Small intestine (tissue), 7 donors: Measurements from ENCODE around the gene CFAP210. TPM values are rescaled to one million over a fixed set of nuclear protein-coding genes. Genes with fewer than 3 reads are reported as not detected.
"Not testable (repeated sequence)": the region's sequence is repeated elsewhere in the genome, so short reads cannot be mapped to it uniquely, and the experiment has no call there.

Source experiments
- DNase-seq, 2 donors: peaks; one replicate each; pipeline versions ENCODE4 v3.0.0 to v3.0.0-alpha.2; 2013
- FAIRE-seq: peaks from 2 replicates; lab custom pipeline; 2012; peaks lifted over from hg19 to GRCh38; lab: Jason Lieb, UNC
- H3K27ac ChIP-seq, 3 donors: one replicate each; pipeline ENCODE4 v1.5.1; 2013; ENCODE audit warnings: low read length in 2 of 3, mild to moderate bottlenecking in 2 of 3, control low read depth in 1 of 3, inconsistent platforms in 1 of 3, low read depth in 1 of 3, moderate library complexity in 1 of 3
- H3K27me3 ChIP-seq, 3 donors: one replicate each; pipeline ENCODE4 v1.6.1; 2013; ENCODE audit warnings: low read length in 3 of 3, inconsistent platforms in 1 of 3; ENCODE audit not compliant: control insufficient read depth in 3 of 3, insufficient read depth in 3 of 3
- H3K36me3 ChIP-seq, 3 donors: one replicate each; pipeline ENCODE4 v1.6.1; 2013; ENCODE audit warnings: low read length in 3 of 3, inconsistent platforms in 1 of 3, low read depth in 1 of 3, mild to moderate bottlenecking in 1 of 3, moderate library complexity in 1 of 3; ENCODE audit not compliant: control insufficient read depth in 3 of 3, insufficient read depth in 2 of 3
- H3K4me1 ChIP-seq, 3 donors: one replicate each; pipeline ENCODE4 v1.6.1; 2013; ENCODE audit warnings: low read length in 2 of 3, inconsistent platforms in 1 of 3, low read depth in 1 of 3, mild to moderate bottlenecking in 1 of 3, moderate library complexity in 1 of 3; ENCODE audit not compliant: control insufficient read depth in 3 of 3, insufficient read depth in 2 of 3
- H3K4me3 ChIP-seq, 3 donors: one replicate each; pipeline ENCODE4 v1.5.1; 2013; ENCODE audit warnings: low read length in 3 of 3, control low read depth in 1 of 3, inconsistent platforms in 1 of 3, low read depth in 1 of 3, mild to moderate bottlenecking in 1 of 3, moderate library complexity in 1 of 3
- H3K9me3 ChIP-seq, 2 donors: one replicate each; pipeline ENCODE4 v1.6.1; 2013; ENCODE audit warnings: low read depth in 1 of 2, low read length in 1 of 2; ENCODE audit not compliant: control insufficient read depth in 2 of 2, insufficient read depth in 1 of 2
- WGBS, 3 donors: extraction: QIAGEN DNeasy Blood & Tissue Kit; methylation state at CpG; one replicate each; pipeline ENCODE4 v1.1.7; 2013; 5-methylcytosine and 5-hydroxymethylcytosine counted together
- polyA plus RNA-seq, 4 donors: library from polyadenylated mRNA; stranded (reverse) in 3 of 4; unstranded in 1 of 4; fragments of 200-250 nt in 3 of 4; fragments of 120-200 nt in 1 of 4; gene quantifications; one replicate each; pipeline versions ENCODE4 v1.2.1 to v1.2.3, GENCODE V29; 2013
- donor health status: healthy with polysubstance abuse.
- donor health status: control.
- donor health status: control.
- donor health status: Bipolar disorder and iron deficiency.
- donor health status: healthy.

Gene CFAP210
- polyA plus RNA-seq, 4 donors, result 0.09 to 0.27 TPM; not detected in 2

- Histone ChIP-seq H3K4me3 (peak overlapping the region in 1 of 3 donors; percentile 83), H3K4me1 (peaks cover 0 to 9% (median 0%) of the 10 kb centered on the region in 3 donors), H3K27me3 (no peaks in the 10 kb centered on the region), H3K9me3 (peaks cover 0 to 5% of the 10 kb centered on the region in 2 donors), H3K27ac (peak overlapping the region in 2 of 3 donors; percentile 4 to 98), H3K36me3 (peaks cover 0 to 4% (median 0%) of the 10 kb centered on the region in 3 donors)
- WGBS, 3 donors, result 3 to 12% (median 9%) methylated on average over 4 of the region's 4 CpGs
- DNase-seq, result peak; percentile 29 to 63
- no peak for FAIRE-seq
These were observed 845 bp downstream of the CFAP210 start for GRCh38 chr2:169693360-169693759.

- Histone ChIP-seq H3K27ac (no peak overlapping the region), H3K36me3 (peaks cover 0 to 4% (median 0%) of the 10 kb centered on the region in 3 donors), H3K4me3 (no peak overlapping the region), H3K9me3 (peaks cover 0 to 5% of the 10 kb centered on the region in 2 donors), H3K27me3 (no peaks in the 10 kb centered on the region), H3K4me1 (peaks cover 0 to 9% (median 0%) of the 10 kb centered on the region in 3 donors)
- WGBS, 3 donors, result 52 to 60% (median 57%) methylated on average over 3 of the region's 3 CpGs
- DNase-seq (no peak), FAIRE-seq (no peak)
These were observed 1.5 kb downstream of the CFAP210 start for GRCh38 chr2:169692718-169693117.

- 55 to 74% (median 72%) methylated on average over 1 of the region's 1 CpG for WGBS, 3 donors
- Histone ChIP-seq H3K4me1 (peaks cover 0 to 9% (median 0%) of the 10 kb centered on the region in 3 donors), H3K4me3 (no peak overlapping the region), H3K27me3 (no peaks in the 10 kb centered on the region), H3K27ac (no peak overlapping the region), H3K36me3 (no peaks in the 10 kb centered on the region), H3K9me3 (peaks cover 0 to 5% of the 10 kb centered on the region in 2 donors)
- DNase-seq (no peak), FAIRE-seq (no peak)
These were observed 3.2 kb downstream of the CFAP210 start for GRCh38 chr2:169690958-169691357.

DNA sequence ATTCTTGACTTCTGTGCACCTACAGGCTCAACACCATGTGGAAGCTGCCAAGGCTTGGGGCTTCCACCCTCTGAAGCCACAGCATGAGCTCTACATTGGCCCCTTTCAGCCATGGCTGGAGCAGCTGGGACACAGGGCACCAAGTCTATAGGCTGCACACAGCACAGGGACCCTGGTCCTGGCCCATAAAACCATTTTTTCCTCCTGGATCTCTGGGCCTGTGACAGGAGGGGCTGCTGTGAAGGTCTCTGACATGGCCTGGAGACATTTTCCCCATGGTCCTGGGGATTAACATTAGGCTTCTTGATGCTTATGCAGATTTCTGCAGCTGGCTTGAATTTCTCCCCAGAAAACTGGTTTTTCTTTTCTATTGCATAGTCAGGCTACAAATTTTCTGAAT is 6.3 kb downstream of the CFAP210 start:
- H3K4me1 ChIP-seq, H3K4me3 ChIP-seq, H3K9me3 ChIP-seq, DNase-seq, H3K27ac ChIP-seq, FAIRE-seq, H3K36me3 ChIP-seq, H3K27me3 ChIP-seq: not testable (repeated sequence)

DNA sequence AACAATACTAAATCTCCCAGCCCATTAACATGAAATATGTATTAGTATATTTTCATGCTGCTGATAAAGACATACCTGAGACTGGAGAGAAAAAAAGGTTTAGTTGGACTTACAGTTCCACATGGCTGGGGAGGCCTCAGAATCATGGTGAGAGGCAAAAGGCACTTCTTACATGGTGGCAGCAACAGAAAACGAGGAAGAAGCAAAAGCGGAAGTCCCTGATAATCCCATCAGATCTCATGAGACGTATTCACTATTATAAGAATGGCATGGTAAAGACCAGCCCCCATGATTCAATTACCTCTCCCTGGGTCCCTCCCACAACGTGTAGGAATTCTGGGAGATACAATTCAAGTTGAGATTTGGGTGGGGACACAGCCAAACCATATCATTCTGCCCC is 7.4 kb downstream of the CFAP210 start:
- not testable (repeated sequence) for DNase-seq, H3K4me3 ChIP-seq, H3K27me3 ChIP-seq, H3K36me3 ChIP-seq, H3K9me3 ChIP-seq, H3K4me1 ChIP-seq, FAIRE-seq, H3K27ac ChIP-seq
- 76 to 85% (median 78%) methylated on average over 4 of the region's 4 CpGs for WGBS, 3 donors

DNA sequence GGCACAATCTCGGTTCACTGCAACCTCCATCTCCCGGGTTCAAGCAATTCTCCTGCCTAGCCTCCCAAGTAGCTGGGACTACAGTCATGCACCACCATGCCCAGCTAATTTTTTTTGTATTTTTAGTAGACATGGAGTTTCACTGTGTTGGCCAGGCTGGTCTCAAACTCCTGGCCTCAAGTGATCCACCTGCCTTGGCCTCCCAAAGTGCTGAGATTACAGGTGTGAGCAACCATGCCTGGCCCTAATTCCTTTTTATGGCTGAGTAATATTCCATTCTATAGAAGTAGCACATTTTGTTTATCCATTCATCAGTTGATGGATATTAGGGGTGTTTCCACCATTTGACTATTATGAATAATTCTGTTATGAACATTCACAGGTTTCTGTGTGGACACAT is 9.5 kb downstream of the CFAP210 start:
- not testable (repeated sequence) for H3K9me3 ChIP-seq, H3K4me1 ChIP-seq, FAIRE-seq, H3K36me3 ChIP-seq, H3K27ac ChIP-seq, DNase-seq, H3K27me3 ChIP-seq, H3K4me3 ChIP-seq
- WGBS, 3 donors, result 94 to 96% (median 95%) methylated on average over 2 of the region's 2 CpGs

- Histone ChIP-seq H3K4me1 (no peaks in the 10 kb centered on the region), H3K4me3 (no peak overlapping the region), H3K9me3 (no peaks in the 10 kb centered on the region), H3K27ac (no peak overlapping the region), H3K36me3 (no peaks in the 10 kb centered on the region), H3K27me3 (no peaks in the 10 kb centered on the region)
- WGBS, 3 donors, result 65 to 92% (median 67%) methylated on average over 3 of the region's 3 CpGs
- DNase-seq, result no peak
- FAIRE-seq, result no peak
These were observed 10.1 kb downstream of the CFAP210 start for GRCh38 chr2:169684135-169684565.

GRCh38 chr2:169683425-169684134 is 10.6 kb downstream of the CFAP210 start:
- 49 to 84% (median 72%) methylated on average over 3 of the region's 3 CpGs for WGBS, 3 donors

GRCh38 chr2:169683054-169683424 is 11.2 kb downstream of the CFAP210 start:
- Histone ChIP-seq H3K27ac (no peak overlapping the region), H3K9me3 (no peaks in the 10 kb centered on the region), H3K4me3 (no peak overlapping the region), H3K36me3 (no peaks in the 10 kb centered on the region), H3K4me1 (no peaks in the 10 kb centered on the region), H3K27me3 (no peaks in the 10 kb centered on the region)
- no peak for FAIRE-seq
- DNase-seq, result no peak
- WGBS, 3 donors, result 50 to 70% (median 65%) methylated on average over 3 of the region's 3 CpGs

More at GRCh38 chr2:169683425-169684134, 10.6 kb downstream of the CFAP210 start:
- no peak overlapping the region for H3K4me3 ChIP-seq
- H3K9me3 ChIP-seq, result no peaks in the 10 kb centered on the region
- DNase-seq (no peak), FAIRE-seq (no peak)
- no peak overlapping the region for H3K27ac ChIP-seq
- H3K27me3 ChIP-seq, result no peaks in the 10 kb centered on the region
- no peaks in the 10 kb centered on the region for H3K36me3 ChIP-seq
- no peaks in the 10 kb centered on the region for H3K4me1 ChIP-seq
